Adrenal gland (tissue), 5 donors: ENCODE data around the gene PHF23.

Experiments used
- CTCF ChIP-seq, 6 experiments: fragments of 450-650 bp in 4 of 6; fragments of 200-600 bp in 2 of 6; sonication (generic) in 1 of 6; IDR thresholded peaks; 1 replicate in 5 of 6; 2 replicates in 1 of 6; pipeline versions ENCODE4 v1.5.1 to v1.8.0; 2016 to 2021; ENCODE audit warnings: antibody characterized with exemption in 6 of 6, mild to moderate bottlenecking in 2 of 6, moderate library complexity in 1 of 6
- POLR2A ChIP-seq, 2 donors: fragments of 450-650 bp; IDR thresholded peaks; one replicate each; pipeline ENCODE4 v1.6.1; 2017; ENCODE audit warnings: antibody characterized with exemption in 2 of 2, mild to moderate bottlenecking in 2 of 2, moderate library complexity in 1 of 2
- donor health status: DM: no; HTN: no; CAD: no.

- no peak for TF ChIP-seq POLR2A (IDR thresholded peaks at IDR 0.05)
- TF ChIP-seq CTCF (IDR thresholded peaks at IDR 0.05), result no peak
Measured at GRCh38 chr17:7226721-7227710, 12.2 kb downstream of the PHF23 start.
